AG20443 (cell line): ENCODE results near the gene RIPOR2.

Experiments used
- DNase-seq: peaks from one replicate; pipeline ENCODE4 v3.0.0; 2012; ENCODE audit warnings: low spot score, mixed read lengths

The RIPOR2 gene

GRCh38 chr6:24848461-24848860, 87.3 kb downstream of the RIPOR2 start:
- DNase-seq = no peak

DNA sequence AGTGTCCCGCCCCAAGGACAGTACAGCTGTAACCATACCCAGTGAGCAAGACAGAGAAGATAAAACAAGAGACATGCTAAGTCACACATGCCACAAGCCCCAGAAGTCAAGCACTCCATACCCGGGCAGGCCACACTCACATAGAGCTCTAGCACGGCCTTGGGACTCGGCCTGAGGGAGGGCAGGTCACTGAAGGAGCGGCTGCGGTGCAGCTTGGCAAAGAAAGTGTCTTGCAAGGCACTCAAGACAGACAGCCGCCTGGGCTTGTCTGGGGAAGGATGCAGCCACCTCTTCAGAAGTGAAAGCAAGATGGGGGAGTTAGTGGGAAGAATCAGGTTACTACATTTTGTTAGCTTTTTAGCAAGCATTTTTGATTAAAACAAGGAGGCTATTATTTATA, 88.4 kb downstream of the RIPOR2 start:
- no peak for DNase-seq

DNA sequence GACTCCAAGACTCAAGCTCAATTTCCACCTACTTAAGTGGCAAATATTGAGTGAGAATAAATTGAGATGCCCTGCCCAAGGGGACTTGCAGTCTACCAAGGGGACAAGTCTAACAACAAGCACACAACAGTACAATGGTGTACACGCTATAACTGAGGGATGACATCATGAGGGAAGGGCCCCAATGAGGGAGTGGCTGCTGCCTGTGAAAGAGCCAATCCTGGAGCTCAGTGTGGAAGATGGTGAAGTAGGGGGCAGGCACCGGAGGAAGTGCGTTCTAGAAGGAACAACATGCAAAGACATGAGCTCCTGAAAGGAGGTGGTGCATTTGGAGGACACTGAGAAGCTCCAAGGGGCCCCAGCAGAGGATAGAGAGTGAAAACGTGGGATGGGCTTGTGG, 90.2 kb downstream of the RIPOR2 start:
- DNase-seq = no peak

- DNase-seq = no peak
Measured at GRCh38 chr6:24844903-24845302, 90.9 kb downstream of the RIPOR2 start.

DNA sequence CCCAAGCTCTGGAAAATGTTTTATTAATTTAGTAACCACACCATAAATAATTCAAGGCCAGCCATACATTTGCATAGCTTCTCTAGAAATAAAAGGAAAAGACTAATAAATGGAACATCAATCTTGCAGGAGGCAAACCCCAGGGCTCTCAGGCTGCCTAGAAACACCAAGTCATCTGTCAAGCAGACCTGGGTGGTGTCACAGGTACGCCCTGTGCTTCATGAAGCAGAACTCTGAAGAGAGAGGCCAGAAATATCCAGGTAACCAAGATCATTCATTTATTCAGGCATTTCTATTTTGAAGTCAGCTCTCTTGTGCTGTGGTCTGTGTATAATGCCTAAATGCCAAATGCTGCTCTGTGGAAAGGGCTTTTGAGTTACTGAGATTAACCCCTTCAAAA, 91.7 kb downstream of the RIPOR2 start:
- DNase-seq = no peak

GRCh38 chr6:24840187-24840586, 95.6 kb downstream of the RIPOR2 start:
- no peak for DNase-seq

GRCh38 chr6:24838994-24839393, 96.8 kb downstream of the RIPOR2 start:
- DNase-seq = no peak

DNA sequence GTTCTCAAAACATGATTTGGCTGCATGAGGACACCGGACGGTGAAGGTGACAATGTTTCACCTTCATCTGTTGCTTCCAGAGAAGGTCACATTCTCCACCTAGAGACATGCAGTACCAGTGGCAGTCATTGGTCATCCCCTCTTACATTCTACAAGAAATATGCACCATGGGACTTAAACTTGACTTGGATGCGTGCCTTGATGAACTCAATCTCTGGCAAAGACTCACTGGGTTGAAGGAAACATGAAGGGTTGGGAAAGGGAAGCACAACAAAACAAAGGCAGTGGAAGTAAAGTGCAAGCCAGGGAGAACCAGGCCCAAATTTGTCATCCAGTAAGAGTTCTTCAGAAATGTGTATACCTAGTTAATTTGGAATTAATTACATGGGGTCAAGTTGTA, 97.7 kb downstream of the RIPOR2 start:
- peak; percentile 45 for DNase-seq

DNA sequence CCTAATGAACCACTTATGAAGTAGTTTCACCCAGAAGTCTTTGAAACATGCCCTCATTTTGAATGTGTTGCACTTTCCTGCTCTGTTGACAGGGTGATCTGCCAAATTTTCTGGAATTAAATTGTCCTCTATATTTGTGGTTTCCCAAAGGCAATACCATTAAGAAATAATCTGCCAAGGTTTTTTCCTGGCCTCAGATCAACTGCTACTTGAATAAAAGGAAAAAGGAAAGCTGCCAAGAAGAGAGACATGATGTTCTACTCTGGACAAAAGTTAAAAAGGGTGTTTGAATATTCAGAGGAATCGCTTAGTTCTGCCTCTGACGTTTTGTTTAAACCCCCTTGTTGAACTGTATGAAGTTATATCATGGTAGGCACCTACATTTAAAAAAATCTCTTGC, 99.7 kb downstream of the RIPOR2 start:
- no peak for DNase-seq

DNA sequence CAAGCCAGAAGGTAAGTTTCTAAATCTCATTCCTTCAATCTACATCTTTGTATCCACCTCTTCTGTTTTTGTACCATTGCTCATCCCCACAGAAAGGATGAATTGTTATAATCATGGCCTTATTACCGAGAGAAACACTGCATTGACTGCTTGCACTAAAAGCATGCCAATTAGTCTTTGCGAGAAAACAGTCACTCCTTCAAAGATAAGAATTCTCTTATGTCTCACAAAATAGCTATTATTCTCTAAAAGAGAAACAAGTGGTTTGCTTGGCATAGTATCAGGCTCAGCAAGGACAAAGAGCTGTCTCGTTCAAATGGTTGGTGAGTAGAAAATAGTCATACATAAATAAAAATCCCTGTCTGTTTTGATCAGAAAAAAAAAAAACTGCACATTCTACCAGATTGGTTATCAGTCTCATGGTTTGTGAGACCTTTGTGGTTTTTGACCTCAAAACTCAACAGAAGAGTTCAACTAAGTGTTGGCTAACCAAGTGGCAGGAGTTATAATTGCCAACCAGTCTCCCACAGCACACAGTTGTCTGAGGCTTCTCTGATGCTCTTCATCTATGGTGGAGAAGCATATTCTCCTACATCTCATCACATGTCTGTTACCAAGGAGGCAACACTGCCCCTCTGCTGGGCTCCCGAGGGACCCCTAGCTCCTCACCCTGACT, 101.9 kb downstream of the RIPOR2 start:
- no peak for DNase-seq

DNA sequence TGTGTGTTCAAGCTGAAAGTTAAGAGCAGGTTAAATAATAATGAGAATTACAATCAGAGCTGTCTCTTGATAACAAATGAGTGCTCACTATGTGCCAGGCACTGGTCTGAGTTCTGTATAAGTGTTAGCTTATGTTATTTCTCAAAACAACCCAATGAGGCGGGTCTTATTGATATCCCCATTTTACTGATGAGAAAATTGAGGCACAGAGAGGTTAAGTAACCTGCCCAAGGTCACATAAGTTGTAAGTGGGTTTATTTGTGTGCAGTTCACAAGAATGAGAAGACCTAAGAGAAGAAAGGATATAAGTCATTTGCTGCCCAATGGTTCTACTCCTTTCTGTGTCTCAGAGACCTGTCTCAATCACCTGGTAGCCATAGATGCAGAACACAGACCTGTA, 103.0 kb downstream of the RIPOR2 start:
- DNase-seq = no peak

GRCh38 chr6:24831771-24832716, 103.7 kb downstream of the RIPOR2 start:
- DNase-seq = peak; percentile 66

GRCh38 chr6:24829657-24830056, 106.1 kb downstream of the RIPOR2 start:
- no peak for DNase-seq

DNA sequence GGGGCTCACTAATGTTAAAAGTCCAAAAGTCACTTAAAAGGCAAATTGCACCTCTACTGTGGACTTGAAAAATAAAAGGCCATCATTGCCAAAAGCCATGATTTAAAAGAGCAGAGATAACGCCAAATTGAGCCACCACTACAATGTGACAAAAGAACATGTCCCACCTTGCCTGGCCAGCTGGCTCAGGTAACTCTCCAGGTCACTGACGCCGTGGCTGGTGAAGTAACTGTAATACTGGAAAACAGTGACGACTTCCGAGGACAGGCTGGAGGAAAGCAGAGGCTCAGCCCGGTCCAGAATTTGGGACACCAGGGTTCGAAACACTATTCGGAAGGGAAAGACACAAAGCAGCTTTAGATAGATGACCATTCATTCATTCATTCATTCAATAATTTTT, 107.8 kb downstream of the RIPOR2 start:
- DNase-seq = no peak

DNA sequence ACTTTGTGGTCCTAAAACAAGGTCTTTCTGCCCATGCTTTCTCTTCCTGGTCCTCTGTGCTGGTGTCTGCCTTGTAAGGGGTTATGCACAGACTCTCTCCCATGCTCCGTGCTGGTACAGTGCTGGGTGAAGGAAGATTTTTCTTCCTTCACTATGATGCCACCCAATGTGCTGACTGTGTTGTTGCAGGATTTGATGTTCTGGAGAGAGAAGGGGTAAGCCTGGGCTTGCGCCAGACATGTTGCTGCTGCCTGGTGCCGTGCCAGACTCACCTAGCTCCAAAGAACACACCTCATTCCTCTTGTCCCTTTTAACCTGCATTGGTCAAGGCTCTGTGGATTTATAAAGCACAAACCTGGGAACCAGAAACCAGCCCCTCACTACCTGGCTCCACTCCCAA, 108.6 kb downstream of the RIPOR2 start:
- DNase-seq = no peak

- no peak for DNase-seq
Measured at GRCh38 chr6:24825130-24825630, 110.6 kb downstream of the RIPOR2 start.

DNA sequence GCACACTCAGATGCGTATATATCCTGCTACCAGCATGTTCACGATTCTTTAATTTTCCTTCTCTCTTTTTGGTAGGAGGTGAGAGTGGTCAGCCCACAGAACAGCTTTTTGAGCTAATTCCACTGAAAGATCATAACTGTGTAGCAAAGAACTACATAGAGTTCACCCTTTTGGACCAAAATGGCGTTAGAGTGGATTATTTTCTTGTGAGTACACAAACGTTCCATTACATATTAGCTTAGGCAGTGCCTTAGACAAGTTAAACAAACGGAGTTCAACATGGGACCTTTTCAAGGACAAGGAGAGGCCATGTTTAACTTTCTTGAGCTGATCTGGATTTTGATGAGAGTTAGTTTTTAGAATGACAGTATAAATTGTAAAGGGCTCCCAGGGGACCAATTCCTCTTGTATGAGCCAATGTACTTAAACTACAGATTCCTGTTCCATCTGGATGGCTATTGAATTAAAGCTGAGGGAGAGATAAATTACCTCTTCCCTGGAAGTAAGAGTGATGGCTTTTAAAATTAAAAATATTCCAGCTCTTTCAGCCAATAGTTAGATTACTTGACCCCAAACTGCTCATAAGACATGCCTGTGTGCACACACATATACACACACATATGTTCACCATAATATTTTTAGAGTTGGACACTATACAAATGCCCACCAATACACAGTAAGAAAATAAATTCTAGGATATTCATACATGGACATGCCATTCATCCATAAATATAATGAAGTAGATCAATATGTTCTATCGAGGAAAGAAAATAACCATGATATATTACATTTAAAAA, 111.4 kb downstream of the RIPOR2 start:
- no peak for DNase-seq

DNA sequence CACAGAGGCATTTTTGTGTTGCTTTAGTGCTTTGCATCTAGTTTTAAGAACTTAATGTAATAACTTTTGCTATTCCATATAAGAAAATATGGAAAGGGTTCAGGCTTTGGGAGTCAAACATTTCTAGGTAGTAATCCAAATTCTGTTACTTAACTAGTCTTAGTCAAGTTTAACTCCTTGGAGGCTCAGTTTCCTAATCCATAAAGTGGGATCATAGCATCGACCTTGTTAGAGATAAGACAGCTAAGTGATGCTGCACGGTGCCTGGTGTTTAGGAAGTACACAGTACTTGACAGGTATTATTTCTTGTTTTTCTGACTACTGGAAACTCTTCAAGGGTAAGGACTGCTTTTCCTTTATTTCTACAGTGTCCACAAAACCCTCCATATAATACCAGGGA, 112.6 kb downstream of the RIPOR2 start:
- no peak for DNase-seq

- no peak for DNase-seq
Measured at GRCh38 chr6:24822696-24823095, 113.1 kb downstream of the RIPOR2 start.

- DNase-seq = no peak
Measured at GRCh38 chr6:24821860-24822444, 113.8 kb downstream of the RIPOR2 start.

- no peak for DNase-seq
Measured at GRCh38 chr6:24818346-24818745, 117.4 kb downstream of the RIPOR2 start.

DNA sequence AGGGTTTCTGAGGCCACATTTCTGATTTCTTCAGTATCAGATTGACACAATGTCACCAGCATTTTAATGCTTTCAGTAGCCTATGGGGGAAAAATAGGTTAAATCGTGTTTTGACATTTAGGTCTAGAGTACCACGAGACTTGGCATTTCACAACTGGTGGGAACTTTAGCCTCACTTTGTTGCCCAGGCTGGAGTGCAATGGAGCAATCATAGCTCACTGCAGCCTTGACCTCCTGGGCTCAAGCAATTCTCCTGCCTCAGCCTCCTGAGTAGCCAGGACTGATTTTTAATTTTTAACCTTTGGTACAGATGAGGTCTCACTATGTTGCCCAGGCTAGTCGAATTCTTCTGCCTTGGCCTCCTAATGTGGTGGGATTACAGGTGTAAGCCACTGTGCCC, 126.0 kb downstream of the RIPOR2 start:
- no peak for DNase-seq
